ENCODE measurements around the gene CEACAM16.

DNA sequence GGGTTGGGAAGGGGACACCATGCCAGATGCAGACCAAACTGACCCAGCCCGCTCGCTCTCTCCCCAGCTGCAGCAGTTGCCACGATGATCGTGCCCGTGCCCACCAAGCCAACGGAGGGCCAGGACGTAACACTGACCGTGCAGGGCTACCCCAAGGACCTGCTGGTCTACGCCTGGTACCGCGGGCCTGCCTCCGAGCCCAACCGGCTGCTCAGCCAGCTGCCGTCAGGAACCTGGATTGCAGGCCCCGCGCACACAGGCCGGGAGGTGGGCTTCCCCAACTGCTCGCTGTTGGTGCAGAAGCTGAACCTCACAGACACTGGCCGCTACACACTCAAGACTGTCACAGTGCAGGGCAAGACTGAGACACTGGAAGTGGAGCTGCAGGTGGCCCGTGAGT, 8.8 kb downstream of the CEACAM16 start:
- TF ChIP-seq, protein P1, sequence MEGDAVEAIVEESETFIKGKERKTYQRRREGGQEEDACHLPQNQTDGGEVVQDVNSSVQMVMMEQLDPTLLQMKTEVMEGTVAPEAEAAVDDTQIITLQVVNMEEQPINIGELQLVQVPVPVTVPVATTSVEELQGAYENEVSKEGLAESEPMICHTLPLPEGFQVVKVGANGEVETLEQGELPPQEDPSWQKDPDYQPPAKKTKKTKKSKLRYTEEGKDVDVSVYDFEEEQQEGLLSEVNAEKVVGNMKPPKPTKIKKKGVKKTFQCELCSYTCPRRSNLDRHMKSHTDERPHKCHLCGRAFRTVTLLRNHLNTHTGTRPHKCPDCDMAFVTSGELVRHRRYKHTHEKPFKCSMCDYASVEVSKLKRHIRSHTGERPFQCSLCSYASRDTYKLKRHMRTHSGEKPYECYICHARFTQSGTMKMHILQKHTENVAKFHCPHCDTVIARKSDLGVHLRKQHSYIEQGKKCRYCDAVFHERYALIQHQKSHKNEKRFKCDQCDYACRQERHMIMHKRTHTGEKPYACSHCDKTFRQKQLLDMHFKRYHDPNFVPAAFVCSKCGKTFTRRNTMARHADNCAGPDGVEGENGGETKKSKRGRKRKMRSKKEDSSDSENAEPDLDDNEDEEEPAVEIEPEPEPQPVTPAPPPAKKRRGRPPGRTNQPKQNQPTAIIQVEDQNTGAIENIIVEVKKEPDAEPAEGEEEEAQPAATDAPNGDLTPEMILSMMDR (IDR thresholded peaks at IDR 0.05; ENCODE audit: low read depth, low read length): no peak
- TF ChIP-seq EZH2phosphoT487 (IDR thresholded peaks at IDR 0.05; ENCODE audit: low read depth): no peak
